CD4-positive, alpha-beta T cell treated with Interleukin-2 at 100 ng/mL for 4 hours (primary cell): ENCODE data around the gene MEG3.
"Not testable (repeated sequence)": the region's sequence is repeated elsewhere in the genome, so short reads cannot be mapped to it uniquely, and the experiment has no call there.

Experiments
- DNase-seq: peaks from one replicate; pipeline ENCODE4 v3.0.0-alpha.2; 2020; ENCODE audit warnings: low spot score

The MEG3 gene

DNA sequence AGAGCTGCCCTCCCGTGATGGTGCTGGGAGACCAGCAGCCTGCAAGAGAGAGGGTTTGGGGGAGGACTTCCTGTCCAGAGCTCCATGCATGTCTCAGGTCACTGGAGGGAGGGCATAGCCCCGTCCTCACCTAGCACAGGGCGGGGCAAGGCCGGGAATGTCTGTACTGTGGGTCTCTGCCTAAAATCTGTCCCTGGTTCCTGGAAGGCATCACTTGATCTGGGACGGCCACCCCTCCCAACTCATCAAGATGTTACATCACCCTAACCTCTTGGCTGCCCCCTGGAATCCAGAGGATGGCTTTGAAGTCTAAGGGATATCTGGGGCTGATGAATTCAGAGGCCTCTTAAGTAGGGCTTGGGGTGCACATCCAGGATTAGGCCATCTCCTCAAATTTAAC lies 37.0 kb upstream of the MEG3 start:
- no peak for DNase-seq

DNA sequence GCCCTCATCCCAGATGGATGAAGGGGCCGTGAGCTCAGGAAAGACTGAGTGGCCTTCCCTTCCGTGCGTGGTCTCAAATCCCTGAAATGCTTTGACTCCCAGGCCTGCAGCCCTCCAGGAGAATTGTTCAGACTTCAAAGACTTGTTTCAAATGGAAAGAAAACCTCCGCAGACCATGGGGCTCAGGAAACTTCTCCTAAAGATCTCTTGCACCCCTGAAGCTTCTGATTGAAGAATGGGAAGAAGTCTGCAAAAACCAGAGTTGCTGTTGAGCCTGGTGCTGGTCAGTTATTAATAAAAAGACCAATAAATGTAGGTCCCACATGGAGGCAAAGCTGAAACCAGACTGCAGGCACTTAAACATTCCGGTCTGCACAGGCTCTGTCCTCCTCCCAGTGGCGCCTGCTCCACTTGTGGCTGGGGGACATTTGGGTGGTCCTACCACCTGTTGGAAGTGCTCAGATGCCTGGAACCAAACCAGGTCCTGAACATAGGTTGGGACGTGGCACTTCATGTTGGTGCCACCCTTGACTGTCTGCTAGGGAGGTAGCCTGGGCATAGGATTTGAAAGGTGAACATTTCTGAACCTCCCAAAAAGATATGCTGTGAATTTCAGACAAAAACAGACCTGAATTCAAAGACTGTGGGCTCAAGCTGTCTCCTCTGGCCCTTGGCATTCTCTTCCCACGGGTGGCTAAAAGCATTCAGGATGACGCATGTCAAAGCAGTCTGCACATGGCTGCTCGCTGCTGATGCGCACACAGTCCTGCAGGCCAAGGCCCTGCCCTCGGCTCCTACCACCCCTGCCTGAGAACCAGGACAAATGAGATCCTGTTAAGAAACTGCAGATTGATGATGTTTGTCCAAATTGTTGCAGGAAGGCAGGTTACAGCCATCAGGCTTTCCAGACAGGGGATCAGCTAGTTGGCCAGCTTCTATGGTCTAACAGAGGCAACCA lies 36.2 kb upstream of the MEG3 start:
- no peak for DNase-seq

DNA sequence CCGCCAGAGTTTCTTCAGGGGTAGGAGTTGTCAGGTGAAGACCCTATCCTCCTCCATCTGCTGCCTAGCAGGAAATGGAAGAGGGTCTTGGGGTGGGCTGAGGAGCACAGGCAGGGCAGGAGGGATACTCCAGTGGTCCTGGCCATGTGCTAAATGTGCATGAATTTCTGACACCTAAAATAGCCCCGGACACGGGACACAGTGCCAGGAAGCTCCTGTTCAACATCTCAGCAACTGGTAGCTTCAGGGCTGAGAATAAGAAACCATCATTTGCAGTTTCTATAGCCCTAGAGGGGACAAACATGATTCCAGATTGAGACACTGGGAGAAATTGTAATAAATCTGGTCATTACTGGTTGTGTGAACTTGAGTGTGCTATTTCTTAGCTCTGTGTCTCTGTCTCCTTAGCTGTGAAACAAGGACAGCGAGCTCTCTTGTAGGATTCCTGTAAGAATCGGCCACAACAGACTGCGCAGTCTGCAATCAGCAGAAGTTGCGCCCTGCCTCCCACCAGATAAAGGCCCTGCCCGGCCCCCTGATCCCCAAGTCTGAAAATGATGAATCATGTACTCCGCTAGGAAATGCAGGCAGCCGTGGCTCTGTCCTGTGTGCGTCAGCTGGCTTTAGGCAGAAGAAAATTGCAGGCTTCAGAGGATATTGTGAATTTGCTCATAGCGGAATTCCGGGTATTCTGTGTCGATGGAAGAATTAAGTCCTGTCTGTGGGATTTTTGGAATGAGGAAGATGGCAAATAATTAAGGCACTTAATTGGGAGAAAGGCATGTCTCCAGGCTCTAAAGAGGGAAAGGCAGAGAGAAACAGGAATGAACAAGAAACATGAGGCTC lies 35.2 kb upstream of the MEG3 start:
- no peak for DNase-seq

DNA sequence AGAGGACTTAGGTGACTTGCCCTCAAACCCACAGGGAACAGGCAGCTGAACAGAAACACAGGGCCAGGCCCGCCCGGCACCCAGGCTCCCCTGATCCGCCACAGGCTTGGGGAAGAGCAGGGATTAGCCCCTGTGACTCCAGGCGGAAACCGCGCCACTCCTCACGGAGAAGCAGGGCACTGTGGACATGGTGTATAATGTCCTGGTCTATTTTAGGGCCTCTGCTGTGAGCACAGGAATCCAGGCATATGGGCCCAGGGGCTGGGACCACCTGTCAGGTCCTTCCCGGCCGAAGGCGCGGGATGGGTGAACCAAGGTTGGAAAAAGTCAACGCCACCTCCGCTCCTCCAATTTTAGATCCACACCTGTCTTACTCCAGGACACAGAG lies 34.6 kb upstream of the MEG3 start:
- no peak for DNase-seq

DNA sequence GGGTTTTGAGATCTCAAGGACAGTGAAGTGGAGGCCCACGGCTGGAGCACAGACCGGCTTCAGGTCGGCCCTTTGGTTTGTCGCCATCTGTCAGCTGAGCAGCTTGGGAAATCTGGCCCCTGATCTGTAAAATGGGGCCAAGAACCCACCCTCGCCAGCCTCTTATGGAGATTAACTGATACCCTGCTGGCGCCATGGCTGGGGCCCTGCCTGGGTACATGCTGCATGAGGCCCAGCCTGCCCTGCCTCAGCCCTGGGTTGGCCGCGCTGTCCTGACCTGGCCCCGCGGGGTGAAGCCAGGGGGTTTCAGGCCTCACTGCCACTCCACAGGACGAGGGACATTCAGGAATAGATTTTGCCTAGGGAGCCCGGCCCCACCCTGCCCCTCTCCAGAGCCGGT lies 33.9 kb upstream of the MEG3 start:
- no peak for DNase-seq

DNA sequence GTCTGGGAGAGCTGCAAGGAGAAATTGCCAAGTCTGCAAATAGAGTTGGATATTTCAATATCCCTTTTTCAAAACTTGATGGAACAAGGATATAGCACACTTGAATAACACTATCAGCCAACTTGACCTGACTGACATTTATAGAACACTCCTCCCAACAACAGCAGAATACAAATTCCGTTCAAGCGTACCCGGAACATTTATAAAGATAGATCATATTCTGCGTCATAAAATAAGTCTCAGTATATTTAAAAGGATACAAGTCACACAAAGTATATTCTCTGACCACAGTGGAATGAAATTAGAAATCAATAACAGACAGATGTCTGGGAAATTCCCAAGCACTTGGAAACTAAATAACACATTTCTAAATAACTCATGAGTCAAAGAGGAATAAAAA lies 29.0 kb upstream of the MEG3 start:
- no peak for DNase-seq

DNA sequence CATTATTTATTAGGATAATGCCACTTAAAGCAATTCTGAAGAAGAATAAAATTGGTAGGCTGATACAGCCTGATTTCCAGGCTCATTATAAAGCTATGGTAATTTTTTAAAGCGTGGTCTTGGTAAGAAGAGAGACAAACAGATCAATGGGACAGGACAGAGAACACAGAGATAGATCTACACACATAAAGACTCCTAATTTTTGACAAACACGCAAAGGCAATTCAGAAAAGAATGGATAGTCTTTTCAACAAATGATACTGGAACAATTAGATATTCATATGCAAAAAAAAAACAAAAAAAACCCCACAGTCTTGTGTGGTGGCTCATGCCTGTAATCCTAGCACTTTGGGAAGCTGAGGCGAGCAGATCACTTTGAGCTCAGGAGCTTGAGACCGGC lies 25.9 kb upstream of the MEG3 start:
- no peak for DNase-seq

DNA sequence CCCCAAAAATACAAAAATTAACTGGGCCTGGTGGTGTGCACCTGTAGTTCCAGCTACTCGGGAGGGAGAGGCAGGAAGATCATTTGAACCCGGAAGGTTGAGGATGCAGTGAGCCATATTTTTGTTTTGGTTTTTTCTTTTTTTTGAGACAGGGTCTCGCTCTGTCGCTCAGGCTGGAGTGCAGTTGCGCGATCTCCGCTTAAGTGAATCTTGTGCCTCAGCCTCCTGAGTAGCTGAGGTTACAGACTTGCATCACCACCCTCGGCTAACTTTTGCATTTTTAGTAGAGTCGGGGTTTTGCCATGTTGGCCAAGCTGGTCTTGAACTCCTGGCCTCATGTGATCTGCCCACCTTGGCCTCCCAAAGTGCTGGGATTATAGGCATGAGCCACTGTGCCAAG lies 24.5 kb upstream of the MEG3 start:
- not testable (repeated sequence) for DNase-seq

DNA sequence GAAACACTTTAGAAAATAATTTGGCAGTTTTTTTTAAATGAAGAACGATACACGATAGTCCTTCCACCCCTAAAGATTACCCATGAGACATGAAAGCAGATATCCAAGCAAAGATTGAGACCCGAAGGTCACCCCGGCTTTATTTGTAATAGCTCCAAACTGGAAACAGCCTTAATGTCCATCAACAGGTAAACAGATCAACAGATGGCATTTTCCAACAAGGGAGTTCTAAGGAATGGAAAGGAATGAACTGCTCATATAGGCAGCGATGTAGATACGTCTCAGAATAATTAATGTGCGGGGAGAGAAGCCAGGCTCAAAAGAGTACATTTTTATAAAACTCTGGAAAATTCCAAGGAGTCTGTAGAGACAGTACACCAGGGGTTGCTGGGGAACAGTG lies 23.7 kb upstream of the MEG3 start:
- DNase-seq = no peak

DNA sequence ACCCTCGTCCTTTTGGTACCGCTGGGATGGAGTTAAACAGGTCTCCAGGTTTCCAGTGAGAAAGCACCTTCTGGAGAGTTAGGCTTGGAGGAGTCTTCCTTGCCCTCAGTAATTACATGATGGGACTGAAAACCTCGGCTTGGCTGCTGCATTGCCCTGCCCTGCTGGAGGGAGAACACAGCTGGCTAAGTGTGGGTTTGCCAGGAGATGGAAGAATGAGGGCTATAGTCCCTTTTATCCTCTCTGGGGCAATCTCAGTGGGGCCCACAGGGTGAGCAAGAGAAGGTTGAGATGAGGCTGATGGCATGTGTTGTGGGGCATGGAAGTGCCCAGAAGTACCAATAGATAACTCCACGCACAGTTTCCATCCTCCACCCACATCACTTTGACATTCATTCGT lies 23.2 kb upstream of the MEG3 start:
- DNase-seq = no peak

DNA sequence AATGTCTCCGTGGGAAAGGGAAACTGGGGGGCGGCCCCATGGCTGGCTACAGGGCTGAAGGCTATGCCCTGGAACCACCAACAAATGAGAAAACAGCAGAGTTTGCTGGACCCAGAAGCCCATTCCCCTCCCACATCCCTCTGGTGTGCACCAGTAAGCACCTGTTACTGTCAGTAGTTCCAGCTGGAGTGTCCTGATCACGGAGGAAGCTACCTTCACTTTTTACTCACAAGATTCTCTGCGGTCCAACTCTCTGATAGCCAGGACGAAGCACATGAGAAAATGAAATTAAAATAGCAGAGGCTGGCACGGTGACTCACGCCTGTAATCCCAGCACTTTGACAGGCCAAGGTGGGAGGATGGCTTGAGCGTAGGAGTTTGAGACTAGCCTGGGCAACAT lies 22.7 kb upstream of the MEG3 start:
- no peak for DNase-seq

DNA sequence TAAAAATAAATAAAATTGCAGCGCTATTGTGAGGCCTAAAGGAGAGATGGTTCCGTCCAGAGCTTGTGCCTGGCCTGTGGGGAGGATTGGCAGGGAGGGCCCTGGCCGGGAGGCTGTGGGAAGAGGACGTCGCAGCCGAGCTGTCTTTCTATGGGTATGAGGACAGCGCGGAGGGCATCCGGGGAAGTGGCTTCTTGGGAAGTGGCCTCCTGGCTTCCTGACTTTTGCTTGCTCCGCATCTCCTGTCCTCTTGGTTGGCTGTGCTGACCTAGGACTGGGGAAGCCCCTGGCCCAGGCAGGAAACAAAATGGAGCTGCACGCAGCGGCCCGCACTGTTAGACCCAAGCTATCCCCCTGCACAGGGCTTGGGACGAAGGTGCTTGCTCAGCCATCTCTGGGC lies 22.2 kb upstream of the MEG3 start:
- DNase-seq = no peak

DNA sequence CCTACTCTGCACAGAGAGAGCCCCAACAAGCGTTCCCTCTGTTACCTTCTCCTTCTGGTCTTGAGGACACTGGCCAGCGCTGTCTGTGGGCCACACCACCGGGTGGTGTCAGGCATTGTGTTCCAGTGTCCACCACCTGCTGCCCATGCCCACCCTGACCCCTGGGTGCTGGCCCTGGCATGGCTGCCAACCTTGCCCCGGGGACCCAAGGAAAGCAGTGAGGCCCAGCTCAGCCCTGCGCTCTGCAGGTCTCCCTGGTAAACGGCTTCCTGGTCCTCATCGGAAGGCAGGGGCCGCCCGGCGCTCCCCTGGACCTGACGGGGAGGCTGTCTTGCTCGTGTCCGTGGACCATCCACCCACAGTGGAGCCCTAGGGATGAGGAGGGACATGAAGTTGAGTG lies 21.8 kb upstream of the MEG3 start:
- no peak for DNase-seq

DNA sequence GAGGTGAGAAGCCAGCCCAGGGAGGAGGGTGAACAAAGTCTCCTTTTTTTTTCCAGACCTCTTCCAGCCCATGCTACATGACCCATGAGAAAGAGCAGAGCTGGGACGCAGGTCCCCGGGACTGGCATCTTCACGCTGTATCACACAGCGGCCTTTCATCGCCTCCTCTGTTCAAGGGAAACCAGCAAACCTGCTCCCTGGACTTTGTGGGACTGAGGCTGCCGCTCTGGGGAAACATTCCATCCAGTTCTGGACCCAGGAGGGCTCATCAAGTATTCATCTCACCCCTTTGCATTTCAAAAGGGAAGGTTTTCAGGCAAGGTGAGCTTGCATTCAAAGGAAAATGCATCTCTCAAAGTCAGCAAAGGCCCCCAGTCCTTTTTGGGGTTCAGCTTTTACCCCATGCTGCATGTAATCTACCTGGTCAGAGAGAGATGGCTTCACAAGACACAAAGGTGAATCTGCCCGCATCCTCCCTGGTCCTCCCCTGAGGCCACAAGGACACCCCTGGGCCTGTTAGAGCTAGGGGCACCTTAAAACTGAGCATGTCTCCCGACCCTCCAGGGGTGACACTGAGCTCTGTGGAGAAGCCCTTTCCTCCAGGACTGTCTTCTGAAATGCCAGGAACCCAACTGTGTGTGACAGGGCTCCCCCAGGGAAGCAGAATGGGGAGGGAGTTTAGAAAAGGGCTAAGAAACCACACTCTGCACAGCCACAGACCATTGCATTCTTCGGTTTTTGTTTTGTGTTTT lies 21.2 kb upstream of the MEG3 start:
- DNase-seq = no peak

DNA sequence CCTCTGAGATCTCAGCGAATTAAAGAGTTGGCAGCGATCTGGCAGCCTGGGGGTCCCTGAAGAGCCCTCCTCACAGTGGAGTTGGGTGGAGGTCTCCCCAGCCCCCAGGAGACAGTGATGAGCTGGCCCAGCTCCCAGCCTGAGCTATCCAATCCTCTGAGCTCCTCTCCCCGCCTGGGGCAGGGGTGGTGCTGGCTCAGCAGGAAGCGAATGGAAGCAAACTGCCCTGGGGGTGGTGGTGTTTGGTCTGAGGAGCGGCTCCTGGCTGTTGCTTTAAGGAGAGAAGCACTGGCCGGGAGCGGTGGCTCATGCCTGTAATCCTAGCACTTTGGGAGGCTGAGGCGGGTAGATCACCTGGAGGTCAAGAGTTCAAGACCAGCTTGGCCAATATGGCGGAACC lies 19.5 kb upstream of the MEG3 start:
- no peak for DNase-seq

DNA sequence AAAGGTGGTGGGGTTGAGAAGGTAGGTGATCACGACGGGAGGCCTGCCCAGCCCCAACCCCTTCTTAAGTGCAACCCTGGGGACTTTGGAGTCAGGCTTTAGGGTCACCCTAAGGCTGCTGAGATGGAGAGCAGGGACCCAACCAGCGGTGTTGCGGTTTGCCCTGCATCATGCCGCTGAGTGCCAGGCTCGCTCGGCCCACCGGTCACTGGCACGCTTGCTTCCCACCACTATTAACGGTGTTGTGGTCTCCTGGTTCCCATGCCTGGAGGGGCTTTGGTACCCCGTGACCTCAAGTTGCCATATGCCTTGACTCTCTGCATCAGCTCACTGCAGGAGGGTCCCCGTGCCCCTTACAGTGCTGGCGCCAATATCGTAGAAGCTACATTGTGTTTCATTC lies 18.4 kb upstream of the MEG3 start:
- DNase-seq = no peak

DNA sequence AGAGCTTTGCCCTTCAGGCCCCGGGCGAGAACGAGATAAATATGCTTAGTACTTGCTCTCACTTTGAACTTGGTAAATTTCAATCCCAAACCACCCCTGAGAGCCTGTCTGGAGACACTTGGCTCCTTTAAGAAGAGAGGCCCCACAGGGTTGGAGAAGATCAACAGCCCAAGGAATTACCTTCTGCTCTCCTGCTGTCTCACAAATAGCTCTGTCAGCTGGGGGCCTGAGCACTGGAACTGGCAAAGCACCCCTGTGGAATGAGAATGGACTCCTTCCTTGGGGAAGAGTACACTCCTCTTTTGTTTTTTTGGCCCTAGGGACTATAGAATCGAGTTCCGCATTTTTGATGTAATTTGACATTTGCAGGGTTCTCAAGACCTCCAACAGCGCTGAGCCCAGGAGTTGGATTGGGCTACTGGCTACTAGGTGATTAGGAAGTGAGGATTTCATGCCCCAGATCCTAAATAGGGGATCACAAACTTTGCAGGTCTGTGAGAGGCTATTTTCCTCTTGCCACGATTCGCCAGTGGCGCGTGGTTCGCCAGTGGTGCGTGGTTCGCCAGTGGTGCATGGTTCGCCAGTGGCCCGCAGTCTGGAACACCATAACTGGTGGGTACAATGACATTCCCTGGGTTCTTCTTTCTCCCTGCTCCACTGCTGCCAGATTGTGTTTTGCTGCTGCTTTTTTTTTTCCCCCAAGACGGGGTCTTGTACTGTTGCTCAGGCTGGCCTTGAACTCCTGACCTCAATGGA lies 17.8 kb upstream of the MEG3 start:
- DNase-seq = no peak

DNA sequence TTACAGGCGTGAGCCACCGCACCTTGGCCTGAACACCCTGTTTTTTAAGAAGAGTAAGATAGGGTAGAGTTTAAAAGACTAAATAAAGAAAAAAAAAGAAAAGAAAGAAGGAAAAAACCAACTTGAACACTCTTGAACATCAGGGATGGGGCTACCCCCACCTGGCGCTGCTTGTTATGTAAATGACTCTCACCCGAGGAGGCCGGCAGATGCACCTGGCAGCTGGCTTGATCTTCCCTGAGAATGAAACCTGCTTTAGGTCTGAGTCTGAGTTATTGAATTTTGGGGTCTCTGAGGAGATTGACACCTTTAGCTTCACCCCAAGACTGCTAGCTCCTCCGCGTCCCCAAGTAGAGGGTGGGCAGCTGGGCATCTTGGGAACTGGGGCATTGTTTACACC lies 15.5 kb upstream of the MEG3 start:
- no peak for DNase-seq

DNA sequence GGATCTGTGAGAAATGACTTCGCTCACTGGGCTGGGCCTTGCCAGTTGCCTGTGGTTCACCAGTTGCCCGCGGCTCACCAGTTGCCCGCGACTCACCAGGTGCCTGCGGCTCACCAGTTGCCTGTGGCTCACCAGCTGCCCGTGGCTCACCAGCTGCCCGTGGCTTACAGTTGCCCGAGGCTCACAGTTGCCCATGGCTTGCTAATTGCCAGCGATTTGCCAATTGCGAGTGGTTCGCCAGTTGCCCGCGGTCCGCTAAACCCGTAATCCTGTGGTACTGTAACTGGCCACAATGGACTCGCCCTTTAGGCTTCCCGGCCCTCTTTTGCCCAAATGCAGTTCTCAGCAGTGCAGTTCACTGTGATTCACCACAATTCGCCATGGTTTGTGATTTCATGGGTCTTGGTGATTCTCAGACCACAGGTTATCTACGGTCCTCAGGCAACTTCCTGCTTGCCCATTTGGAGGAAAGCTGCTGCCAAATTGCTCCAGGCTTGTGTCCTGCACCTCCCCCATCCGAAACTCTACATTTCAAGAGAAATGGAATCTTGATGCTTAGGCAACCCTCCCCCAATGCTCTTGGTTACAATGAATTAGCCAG lies 15.0 kb upstream of the MEG3 start:
- no peak for DNase-seq

DNA sequence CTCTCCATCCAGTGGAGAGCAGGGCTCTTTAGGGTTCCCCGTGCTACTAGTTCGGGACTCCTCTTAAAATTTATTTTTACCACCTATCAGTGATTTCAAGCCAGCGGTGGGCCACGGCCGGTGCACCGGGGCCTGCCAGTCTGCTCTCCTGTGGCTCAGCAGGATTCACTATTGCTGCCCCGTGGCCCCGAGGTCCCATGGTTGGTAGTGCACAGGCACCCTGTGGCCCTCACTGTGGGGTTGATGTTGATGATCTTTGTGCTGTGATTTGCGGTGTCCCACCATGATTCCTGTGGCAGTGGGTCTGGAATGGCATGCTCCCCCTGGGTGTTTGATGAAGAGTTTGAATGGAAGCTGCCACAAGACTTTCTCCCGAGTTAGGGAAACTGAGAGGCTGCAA lies 12.6 kb upstream of the MEG3 start:
- no peak for DNase-seq

DNA sequence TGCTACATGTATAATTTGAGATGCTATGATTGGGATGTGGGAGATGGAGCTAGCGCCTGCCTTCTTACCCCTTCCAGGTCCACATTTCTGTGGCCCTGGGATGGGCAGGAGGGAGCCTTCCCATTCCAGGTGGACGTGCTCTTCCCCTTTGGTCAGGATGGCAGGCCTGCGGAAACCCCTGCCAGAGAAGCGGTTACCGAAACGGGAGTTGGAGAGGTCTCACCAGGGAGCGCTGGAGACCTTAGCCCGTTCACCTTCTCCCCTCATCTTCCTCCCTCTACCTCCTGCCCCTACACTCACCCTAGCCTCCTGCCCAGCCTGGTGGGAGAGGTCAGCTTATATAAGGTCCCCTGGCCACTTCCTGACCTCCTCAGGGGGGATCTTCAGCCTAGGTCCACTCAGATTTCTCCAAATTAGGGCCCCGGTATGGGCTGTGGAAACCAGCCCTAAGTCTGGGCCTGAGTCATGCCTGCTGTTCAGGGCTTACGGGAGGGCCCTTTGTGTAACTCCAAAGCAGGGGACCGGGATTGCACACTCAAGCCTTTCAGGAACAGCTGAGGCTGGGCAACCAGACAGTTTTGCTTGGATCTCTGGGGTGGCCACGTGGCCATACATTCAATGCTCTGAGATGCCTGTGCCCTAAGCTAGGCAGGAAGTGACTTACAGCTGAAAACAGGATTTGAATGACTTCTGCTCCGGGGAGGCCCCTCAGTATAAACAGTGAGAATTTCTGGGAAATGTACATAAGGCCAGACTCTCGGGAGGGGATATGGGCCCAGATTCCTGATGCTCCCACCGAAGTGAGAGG lies 10.2 kb upstream of the MEG3 start:
- no peak for DNase-seq
